Sigmoid colon (tissue), 3 donors: Measurements from ENCODE around the gene KIF26A.

ENCODE experiments used
- POLR2A ChIP-seq, 2 donors: fragments of 450-650 bp; IDR thresholded peaks; one replicate each; pipeline ENCODE4 v1.6.1; 2016; ENCODE audit warnings: antibody characterized with exemption in 2 of 2, mild to moderate bottlenecking in 2 of 2, moderate library complexity in 2 of 2
- TF ChIP-seq, protein P1 (sequence below), 4 experiments: fragments of 450-650 bp in 3 of 4; fragments of 200-600 bp in 1 of 4; IDR thresholded peaks; one replicate each; pipeline ENCODE4 v1.5.1; 2016 to 2019; ENCODE audit warnings: antibody characterized with exemption in 4 of 4, mild to moderate bottlenecking in 3 of 4, moderate library complexity in 2 of 4

DNA sequence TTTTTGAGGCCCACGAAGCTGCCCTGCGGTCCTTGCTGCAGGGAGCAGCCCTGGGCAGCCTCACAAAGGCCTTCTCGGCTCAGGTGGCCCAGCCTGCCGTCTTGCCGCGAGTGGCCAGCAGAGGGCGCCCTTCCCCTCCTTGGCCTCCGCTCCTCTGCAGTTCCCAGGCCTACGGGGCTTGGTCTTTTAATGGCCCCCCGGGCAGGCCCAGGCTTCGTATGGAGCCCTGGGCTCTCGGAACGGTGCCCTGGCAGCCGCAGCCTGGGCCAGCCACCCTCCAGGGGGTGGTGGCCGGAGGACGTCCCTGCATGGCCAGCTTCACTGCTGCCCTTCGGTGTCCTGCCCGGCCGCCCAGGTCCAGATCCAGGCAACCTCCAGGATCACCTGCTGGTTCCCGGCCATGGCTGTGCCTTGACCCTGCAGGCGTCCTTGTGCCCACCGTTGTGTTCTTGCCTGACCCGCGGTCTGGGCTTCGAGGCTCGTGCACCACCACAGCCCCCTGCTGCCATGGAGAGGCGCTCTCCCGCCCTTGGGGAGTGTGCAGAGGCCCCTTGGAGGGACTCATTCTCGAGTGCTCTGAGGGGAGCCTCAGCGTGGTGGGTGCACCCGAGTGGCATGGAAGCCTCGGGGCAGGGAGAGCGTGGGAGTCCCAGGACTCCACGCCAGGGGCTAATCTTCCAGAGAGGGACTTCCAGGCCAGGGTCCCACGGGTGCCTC, 43.5 kb upstream of the KIF26A start:
- no peak for TF ChIP-seq POLR2A (IDR thresholded peaks at IDR 0.05)
- TF ChIP-seq, protein P1, sequence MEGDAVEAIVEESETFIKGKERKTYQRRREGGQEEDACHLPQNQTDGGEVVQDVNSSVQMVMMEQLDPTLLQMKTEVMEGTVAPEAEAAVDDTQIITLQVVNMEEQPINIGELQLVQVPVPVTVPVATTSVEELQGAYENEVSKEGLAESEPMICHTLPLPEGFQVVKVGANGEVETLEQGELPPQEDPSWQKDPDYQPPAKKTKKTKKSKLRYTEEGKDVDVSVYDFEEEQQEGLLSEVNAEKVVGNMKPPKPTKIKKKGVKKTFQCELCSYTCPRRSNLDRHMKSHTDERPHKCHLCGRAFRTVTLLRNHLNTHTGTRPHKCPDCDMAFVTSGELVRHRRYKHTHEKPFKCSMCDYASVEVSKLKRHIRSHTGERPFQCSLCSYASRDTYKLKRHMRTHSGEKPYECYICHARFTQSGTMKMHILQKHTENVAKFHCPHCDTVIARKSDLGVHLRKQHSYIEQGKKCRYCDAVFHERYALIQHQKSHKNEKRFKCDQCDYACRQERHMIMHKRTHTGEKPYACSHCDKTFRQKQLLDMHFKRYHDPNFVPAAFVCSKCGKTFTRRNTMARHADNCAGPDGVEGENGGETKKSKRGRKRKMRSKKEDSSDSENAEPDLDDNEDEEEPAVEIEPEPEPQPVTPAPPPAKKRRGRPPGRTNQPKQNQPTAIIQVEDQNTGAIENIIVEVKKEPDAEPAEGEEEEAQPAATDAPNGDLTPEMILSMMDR (IDR thresholded peaks at IDR 0.05), result peak; percentile 4 to 84 (median 66)
